Transverse colon (tissue), 4 donors: ENCODE results near the gene CDRT4. TPM values are rescaled to one million over a fixed set of nuclear protein-coding genes. Genes with fewer than 3 reads are reported as not detected.

Source experiments
- DNase-seq: peaks from one replicate; pipeline ENCODE4 v3.0.0-alpha.2; 2019
- H3K27ac ChIP-seq, 4 donors: fragments of 200-600 bp; sonication (generic); 2 replicates each; pipeline ENCODE4 v1.5.1; 2016 to 2018; ENCODE audit warnings: inconsistent platforms in 4 of 4
- H3K27me3 ChIP-seq: fragments of 200-600 bp; sonication (generic); 2 replicates; pipeline ENCODE4 v1.5.1; 2017; ENCODE audit warnings: inconsistent platforms
- H3K36me3 ChIP-seq, 4 donors: fragments of 200-600 bp; sonication (generic); 2 replicates each; pipeline ENCODE4 v1.5.1; 2017 to 2019; ENCODE audit warnings: inconsistent platforms in 4 of 4
- H3K4me1 ChIP-seq, 4 donors: fragments of 200-600 bp; sonication (generic); 2 replicates each; pipeline ENCODE4 v1.5.1; 2017 to 2020; ENCODE audit warnings: inconsistent platforms in 4 of 4
- H3K4me3 ChIP-seq, 4 donors: fragments of 200-600 bp; sonication (generic); 1 replicate in 1 of 4; 2 replicates in 3 of 4; pipeline versions ENCODE4 v1.5.1 to v1.6.1; 2017 to 2019; ENCODE audit warnings: inconsistent platforms in 4 of 4
- H3K9me3 ChIP-seq, 2 donors: fragments of 200-600 bp; sonication (generic); 2 replicates each; pipeline ENCODE4 v1.5.1; 2017 to 2019; ENCODE audit warnings: inconsistent platforms in 2 of 2
- EP300 ChIP-seq: sonication (generic); formaldehyde crosslinking; IDR thresholded peaks from one replicate; pipeline ENCODE4 v1.6.1; 2017; ENCODE audit warnings: antibody characterized with exemption, low read depth
- POLR2A ChIP-seq: fragments of 450-650 bp; IDR thresholded peaks from one replicate; pipeline ENCODE4 v1.6.1; 2016; ENCODE audit warnings: antibody characterized with exemption, mild to moderate bottlenecking, moderate library complexity
- POLR2AphosphoS5 ChIP-seq, 3 donors: sonication (generic); formaldehyde crosslinking; IDR thresholded peaks; one replicate each; pipeline ENCODE4 v1.6.1; 2016; ENCODE audit warnings: antibody characterized with exemption in 3 of 3
- WGBS, 2 donors: methylation state at CpG; one replicate each; pipeline ENCODE4 v1.1.5; 2018; ENCODE audit warnings: low coverage in 1 of 2; 5-methylcytosine and 5-hydroxymethylcytosine counted together
- in situ Hi-C, 4 donors: fragments of 200-750 bp; cut with MboI; loops; one replicate each; pipeline versions ENCODE4 v1.15.0 to v1.15.1; 2017; ENCODE audit warnings: low sequenced_read_pairs in 3 of 4, low pct_ligation_motif_present in 1 of 4, low pct_unique_long_range_greater_than_20kb in 1 of 4
- intact Hi-C: fragments of 100-400 bp; cut with DNase I; formaldehyde crosslinking; loops from one replicate; pipeline ENCODE4 v1.15.1; 2023; ENCODE audit warnings: low total_unique reads
- total RNA-seq, 4 donors: library from RNA; depleted of rRNA; stranded (reverse); fragments of >200 nt; gene quantifications; one replicate each; pipeline ENCODE4 v1.1.0, GENCODE V29; 2016
- TF ChIP-seq, protein P1 (sequence below), 5 experiments: fragments of 200-600 bp in 3 of 5; fragments of 450-650 bp in 2 of 5; sonication (generic) in 3 of 5; IDR thresholded peaks; 1 replicate in 2 of 5; 2 replicates in 3 of 5; pipeline ENCODE4 v1.5.1; 2016 to 2017; ENCODE audit warnings: antibody characterized with exemption in 5 of 5, inconsistent platforms in 3 of 5, mild to moderate bottlenecking in 2 of 5, moderate library complexity in 1 of 5

Gene CDRT4
- total RNA-seq, 4 donors from 2014 or later = 2.2 to 93.5 (median 14.4) TPM

DNA sequence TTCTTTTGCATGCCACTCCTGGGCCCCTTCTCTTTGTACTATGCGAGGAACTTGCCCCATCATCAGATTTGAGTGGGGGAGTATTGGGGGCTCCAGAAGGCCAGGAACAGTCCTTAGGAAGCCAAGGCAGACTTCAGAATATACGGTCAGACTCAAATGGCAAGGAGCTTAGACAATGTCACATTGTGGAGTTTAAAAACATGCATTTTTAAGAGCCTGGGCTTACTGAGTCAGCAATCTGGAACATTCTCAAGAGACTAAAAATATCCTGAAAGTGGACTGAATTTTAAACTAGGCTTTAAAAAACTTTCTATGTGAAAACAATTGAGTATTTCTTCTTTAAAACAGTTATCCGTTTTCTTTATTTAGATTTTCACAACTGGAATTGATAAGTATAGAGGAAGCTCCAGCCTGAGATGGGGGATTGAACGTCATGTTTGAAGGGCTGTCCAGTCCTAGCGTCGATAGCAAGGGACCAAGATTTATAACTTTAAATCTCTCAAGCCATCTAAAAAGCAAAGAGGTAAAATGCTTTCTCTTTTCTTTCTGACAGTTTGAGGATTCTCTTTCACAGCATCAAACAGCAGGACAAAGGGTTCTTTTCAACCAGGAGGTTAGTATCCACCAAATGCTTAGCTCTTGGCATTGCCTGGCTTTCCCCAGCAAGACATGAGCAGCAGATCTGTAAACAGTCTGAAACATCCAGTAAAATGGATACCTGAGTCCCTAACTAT, 45.8 kb upstream of the CDRT4 start:
- Histone ChIP-seq H3K4me3 (no peak overlapping the region), H3K4me1 (peaks cover 5 to 43% (median 13%) of the 10 kb centered on the region in 4 donors), H3K36me3 (no peaks in the 10 kb centered on the region), H3K27me3 (no peaks in the 10 kb centered on the region), H3K27ac (peak overlapping the region; percentile 47 to 64 (median 52)), H3K9me3 (no peaks in the 10 kb centered on the region)
- DNase-seq = no peak
- TF ChIP-seq, protein P1, sequence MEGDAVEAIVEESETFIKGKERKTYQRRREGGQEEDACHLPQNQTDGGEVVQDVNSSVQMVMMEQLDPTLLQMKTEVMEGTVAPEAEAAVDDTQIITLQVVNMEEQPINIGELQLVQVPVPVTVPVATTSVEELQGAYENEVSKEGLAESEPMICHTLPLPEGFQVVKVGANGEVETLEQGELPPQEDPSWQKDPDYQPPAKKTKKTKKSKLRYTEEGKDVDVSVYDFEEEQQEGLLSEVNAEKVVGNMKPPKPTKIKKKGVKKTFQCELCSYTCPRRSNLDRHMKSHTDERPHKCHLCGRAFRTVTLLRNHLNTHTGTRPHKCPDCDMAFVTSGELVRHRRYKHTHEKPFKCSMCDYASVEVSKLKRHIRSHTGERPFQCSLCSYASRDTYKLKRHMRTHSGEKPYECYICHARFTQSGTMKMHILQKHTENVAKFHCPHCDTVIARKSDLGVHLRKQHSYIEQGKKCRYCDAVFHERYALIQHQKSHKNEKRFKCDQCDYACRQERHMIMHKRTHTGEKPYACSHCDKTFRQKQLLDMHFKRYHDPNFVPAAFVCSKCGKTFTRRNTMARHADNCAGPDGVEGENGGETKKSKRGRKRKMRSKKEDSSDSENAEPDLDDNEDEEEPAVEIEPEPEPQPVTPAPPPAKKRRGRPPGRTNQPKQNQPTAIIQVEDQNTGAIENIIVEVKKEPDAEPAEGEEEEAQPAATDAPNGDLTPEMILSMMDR (IDR thresholded peaks at IDR 0.05) = no peak
- no peak for TF ChIP-seq POLR2A
- TF ChIP-seq POLR2AphosphoS5 (IDR thresholded peaks at IDR 0.05) = no peak
- no peak for TF ChIP-seq EP300
- in situ Hi-C loops = no loop called here
- 74 to 81% methylated on average over 5 to 6 of the region's 6 CpGs for WGBS, 2 donors
- intact Hi-C loops = no loop called here

DNA sequence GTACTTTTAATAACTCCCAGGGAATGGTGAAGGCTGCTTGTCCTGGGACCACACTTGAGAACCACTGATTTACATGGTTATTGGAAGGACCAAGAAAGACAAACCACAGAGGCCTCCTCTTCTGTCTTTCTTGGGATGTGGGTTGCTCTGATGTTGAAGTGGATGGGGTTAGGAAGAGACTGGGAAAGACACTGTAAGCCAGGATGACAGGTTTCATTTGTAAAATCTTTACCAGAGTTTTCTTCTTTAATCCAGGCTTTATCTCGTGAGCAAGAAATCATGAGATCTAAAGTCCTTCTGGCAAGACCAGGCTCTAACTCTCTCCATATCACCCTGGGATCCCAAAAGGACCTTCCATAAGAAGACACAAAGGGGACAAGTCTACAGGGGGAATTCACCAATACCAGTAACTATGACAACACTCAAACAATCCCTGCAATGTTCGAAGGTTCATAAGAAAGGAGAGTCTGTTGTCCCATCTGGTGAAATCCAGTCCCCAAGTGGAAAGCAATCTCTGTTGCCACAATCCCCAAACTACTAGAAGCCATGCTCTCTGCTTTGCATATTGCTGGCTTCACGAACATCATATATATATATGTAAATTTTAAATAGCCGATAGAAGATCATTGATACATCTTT, 44.8 kb upstream of the CDRT4 start:
- no peak for DNase-seq
- Histone ChIP-seq H3K36me3 (no peaks in the 10 kb centered on the region), H3K4me1 (peaks cover 5 to 43% (median 13%) of the 10 kb centered on the region in 4 donors), H3K4me3 (no peak overlapping the region), H3K9me3 (no peaks in the 10 kb centered on the region), H3K27me3 (no peaks in the 10 kb centered on the region), H3K27ac (peak overlapping the region in 2 of 4 donors; percentile 47 to 64)
- TF ChIP-seq POLR2A (no peak), POLR2AphosphoS5 (IDR thresholded peaks at IDR 0.05) (no peak), EP300 (no peak)
- TF ChIP-seq, protein P1 (IDR thresholded peaks at IDR 0.05) = no peak
- in situ Hi-C loops = no loop called here
- intact Hi-C loops = no loop called here
- 96% methylated on average over 3 to 4 of the region's 4 CpGs for WGBS, 2 donors

DNA sequence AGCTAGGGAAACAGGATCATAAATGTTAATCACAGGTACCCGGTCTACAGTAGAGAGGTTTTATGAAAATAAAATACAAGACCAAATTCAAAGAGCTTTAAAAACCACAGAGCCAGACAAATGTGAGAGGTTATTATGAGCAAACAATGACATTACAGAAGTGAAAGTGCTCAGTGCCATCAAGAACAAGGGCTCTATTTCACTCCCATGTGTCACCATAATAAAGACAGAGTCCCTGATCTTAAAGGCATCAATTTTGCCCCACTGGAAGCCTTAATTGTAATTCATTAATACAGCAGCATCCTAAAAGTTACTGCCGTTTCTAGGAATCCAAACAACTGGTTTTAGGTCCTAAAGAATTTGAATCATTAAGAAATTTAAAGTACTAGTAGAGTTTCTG, 43.7 kb upstream of the CDRT4 start:
- H3K27me3 ChIP-seq = no peaks in the 10 kb centered on the region
- DNase-seq = no peak
- TF ChIP-seq, protein P1 (IDR thresholded peaks at IDR 0.05) = no peak
- in situ Hi-C loops = no loop called here
- H3K9me3 ChIP-seq = no peaks in the 10 kb centered on the region
- 40 to 60% methylated on average over 2 of the region's 2 CpGs for WGBS, 2 donors
- no peaks in the 10 kb centered on the region for H3K36me3 ChIP-seq
- intact Hi-C loops = no loop called here
- no peak overlapping the region for H3K27ac ChIP-seq
- H3K4me3 ChIP-seq = no peak overlapping the region
- peaks cover 5 to 43% (median 13%) of the 10 kb centered on the region in 4 donors for H3K4me1 ChIP-seq

DNA sequence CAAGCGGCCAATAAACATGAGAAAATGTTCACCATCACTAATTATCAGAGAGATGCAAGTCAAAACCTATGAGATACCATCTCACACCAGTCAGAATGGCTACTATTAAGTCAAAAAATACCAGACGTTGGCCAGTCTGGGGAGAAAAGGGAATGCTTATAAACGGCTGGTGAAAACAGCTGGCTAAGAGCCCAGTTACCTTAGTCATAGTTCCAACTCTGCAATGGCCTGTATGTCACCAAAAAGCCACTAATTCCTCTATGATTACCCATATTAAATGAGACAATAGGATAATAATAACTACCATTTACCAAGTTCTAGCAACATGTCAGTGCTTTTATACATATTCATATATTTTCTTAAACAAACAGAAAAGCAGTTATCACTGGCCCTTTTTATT, 42.9 kb upstream of the CDRT4 start:
- in situ Hi-C loops = no loop called here
- Histone ChIP-seq H3K4me3 (no peak overlapping the region), H3K4me1 (peaks cover 5 to 43% (median 13%) of the 10 kb centered on the region in 4 donors), H3K27me3 (no peaks in the 10 kb centered on the region), H3K36me3 (no peaks in the 10 kb centered on the region), H3K27ac (no peak overlapping the region), H3K9me3 (no peaks in the 10 kb centered on the region)
- no peak for TF ChIP-seq POLR2AphosphoS5 (IDR thresholded peaks at IDR 0.05)
- TF ChIP-seq POLR2A = no peak
- TF ChIP-seq, protein P1 (IDR thresholded peaks at IDR 0.05) = no peak
- TF ChIP-seq EP300 = no peak
- 62 to 86% methylated on average over 1 to 3 of the region's 3 CpGs for WGBS, 2 donors
- DNase-seq = no peak
- intact Hi-C loops = no loop called here
